Measurements from ENCODE around the gene EOGT.

Gene EOGT

DNA sequence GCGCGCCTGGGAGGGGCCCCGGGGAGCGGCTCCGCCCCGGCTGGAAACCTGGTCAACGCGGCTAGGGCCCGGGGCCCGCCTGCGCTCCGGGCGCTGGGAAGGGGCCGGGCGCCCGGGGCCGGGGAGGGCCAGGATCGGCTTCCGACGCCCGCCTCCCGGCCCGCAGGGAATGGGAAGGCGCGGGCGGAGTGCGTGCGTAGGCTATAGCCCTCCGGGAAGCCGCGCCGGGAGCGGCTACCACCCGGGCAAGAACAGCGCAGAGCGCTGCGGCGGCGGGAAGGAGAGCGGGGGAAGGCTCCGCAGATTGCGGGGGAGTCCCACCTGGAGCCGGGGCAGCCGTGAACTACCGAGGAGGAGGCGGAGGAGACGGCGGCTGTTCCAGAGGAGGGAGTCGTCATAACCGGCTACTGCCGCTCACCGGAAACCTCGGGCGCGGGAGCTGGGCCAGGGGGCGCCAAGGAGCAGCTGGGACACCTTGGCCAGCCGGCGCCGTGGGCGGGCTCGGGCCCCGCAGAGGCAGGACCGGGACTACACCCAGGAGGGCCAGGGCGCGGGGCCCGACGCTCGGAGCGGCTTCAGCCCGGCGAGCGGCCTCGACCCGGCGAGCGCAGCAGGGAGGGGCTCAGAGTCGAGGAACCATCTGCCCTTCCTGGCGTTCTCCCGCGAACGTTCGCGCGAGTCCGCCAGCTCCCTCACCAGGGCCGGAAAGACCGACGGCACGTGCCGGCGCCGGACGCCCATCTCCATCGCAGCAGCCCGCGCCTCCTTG is at the start of gene EOGT:
Gene EOGT (minus strand): TSS at position 432 of the 769 bp plus-strand sequence. CDS start 3,838 bp downstream, outside the sequence.
- DNase-seq (ENCODE audit: low read depth): peak; percentile 67

DNA sequence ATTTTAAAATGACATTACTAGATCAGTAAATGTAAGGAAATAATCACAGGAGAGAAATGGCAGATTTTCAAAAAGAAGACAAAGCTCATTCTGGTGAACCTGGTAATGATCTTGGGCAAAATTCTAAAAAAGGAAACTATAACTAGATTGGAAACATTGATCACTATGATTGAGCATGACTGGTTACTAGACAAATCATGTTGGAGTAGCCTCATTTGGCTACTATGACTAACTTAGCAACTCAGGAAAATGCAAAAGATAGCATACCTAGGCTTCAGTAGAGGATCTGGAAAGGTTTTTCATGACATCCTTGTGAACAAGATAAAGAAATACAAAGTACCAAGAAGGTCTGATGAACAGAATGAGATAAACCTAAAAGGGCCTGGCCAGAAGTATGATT is 46.2 kb upstream of the EOGT start:
- DNase-seq (ENCODE audit: low read depth): no peak

- no peak for DNase-seq (ENCODE audit: low read depth)
Measured at GRCh38 chr3:69058947-69059224, 45.4 kb upstream of the EOGT start.

- DNase-seq (ENCODE audit: low read depth): no peak
Measured at GRCh38 chr3:69058180-69058946, 44.9 kb upstream of the EOGT start.

DNA sequence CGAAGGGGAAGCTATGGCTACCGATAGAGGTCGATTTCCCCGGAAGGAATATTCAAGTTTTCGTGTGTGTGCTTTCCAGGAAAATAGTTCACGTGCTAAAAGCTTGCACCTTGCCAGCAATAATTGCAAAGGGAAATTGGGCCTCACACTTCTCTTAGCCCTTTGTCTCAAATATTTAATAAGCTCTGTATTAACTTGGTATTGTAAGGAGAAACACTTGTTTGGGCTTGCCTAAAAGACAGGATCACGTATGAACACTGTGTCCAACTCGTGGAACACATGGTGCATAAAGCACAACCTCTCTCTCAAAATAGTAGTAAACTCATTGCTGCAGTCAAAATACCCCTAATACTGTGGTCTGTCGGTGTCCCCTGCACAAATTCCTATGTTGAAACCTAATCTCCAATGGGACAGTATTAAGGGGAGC is 39.0 kb upstream of the EOGT start:
- DNase-seq (ENCODE audit: low read depth): no peak

GRCh38 chr3:69051756-69052471 is 38.4 kb upstream of the EOGT start, which contains the start of gene TMF1:
Gene TMF1 (minus strand): TSS chr3:69052333. CDS start chr3:69052086, 247 bp downstream.
- peak; percentile 91 for DNase-seq (ENCODE audit: low read depth)

DNA sequence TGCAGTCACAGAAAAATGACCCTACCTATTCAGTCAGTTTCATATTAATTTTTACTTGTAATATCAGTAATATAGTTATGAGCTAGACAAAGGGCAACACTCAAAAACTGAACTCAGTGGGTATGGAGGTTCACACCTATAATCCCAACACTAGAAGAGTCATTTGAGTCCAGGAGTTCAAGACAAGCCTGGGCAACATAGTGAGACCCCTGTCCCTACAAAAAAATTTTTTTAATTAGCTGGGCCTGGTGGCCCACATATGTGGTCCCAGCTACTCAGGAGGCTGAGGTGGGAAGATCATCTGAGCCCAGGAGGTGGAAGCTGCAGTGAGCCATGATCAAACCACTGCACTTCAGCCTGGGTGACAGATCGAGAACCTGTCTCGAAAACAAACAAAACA is 35.5 kb upstream of the EOGT start:
- no peak for DNase-seq (ENCODE audit: low read depth)

DNA sequence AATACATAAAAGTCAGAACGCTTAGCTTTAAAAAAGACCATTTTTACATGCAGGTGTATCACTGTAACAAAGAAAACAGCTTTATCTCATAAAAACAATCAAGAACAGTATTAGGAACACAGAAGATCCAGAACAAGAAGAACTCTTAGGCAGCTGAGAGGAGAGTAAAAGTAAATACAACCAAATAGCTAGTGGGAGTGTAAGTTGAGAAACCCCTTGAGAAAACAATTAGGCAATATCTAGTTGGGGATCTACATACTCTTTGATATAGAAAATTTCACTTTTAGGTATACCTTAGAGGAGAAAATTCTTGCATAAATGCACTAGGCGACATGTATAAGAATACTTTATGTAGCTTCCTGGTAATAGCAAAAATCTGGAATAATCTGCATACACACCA is 31.1 kb upstream of the EOGT start:
- no peak for DNase-seq (ENCODE audit: low read depth)

GRCh38 chr3:69033470-69033869 is 20.0 kb upstream of the EOGT start:
- DNase-seq (ENCODE audit: low read depth): no peak

DNA sequence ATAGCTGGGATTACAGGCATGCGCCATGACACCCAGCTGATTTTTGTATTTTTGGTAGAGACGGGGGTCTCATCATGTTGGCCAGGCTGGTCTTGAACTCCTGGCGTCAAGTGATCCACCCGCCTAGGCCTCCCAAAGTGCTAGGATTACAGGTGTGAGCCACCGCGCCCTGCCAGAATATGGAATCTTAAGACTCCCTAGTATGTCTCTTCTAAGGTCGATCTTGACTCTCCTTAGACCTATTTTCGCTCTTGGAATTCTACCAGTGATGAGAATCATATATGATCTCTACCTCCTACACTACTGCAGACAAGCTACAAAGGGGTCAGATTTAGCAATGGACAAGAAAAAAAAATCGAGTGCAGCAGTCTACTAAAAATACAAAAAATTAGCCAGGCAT is 19.3 kb upstream of the EOGT start:
- DNase-seq (ENCODE audit: low read depth): no peak

GRCh38 chr3:69032142-69032541 is 18.7 kb upstream of the EOGT start:
- no peak for DNase-seq (ENCODE audit: low read depth)

DNA sequence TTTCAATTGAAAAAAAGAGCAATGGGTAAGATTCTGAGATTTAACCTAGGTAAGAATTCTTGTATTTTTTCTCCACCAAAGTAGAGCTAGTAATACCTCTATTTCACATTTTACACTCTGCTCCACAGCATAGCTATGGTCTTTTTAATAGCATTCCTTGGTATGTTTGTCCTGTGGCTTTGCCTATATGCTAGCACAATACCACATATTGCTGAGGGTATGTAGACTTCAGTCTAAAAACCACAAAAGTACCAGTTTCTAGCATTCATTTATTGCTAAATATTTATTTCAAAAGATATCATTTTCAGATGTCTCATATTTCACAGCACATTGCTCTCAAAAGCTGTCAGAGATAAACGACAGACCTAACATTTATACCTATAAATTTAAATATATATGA is 18.2 kb upstream of the EOGT start:
- DNase-seq (ENCODE audit: low read depth): no peak

DNA sequence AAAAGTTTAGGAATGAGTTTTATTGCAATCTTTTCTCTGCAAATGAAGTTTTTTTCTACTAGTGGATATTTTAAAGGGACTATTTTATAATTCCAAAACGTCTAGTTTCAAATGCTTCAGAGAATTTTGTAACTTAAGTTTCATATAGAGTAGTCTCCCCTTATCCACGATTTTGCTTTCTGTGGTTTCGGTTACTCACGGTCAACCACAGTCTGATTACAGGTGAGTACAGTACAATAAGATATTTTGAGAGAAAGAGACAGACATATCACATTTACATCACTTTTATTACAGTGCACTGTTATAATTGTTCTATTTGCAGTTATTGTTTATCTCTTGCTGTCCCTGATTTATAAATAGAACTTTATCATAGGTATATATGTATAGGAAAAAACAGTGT is 7.4 kb upstream of the EOGT start:
- DNase-seq (ENCODE audit: low read depth): no peak

DNA sequence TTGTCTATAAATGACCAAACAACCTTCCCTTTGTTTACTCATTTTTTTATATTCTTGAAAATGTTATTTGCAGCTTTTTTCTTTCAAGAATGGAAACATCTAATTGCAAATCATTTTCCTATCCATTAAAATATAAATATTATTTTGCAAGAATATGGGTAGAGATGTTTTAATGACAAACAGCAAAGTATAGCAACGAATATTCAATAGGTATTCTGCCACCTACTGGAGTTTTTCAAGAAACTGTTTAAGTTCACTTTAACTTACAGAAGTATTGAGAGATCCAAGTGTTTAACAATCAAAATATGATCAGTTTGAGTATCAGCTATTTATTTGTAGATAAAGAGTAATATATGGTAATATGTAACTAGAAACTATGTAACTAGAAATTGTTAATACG is 6.9 kb upstream of the EOGT start:
- DNase-seq (ENCODE audit: low read depth): no peak

DNA sequence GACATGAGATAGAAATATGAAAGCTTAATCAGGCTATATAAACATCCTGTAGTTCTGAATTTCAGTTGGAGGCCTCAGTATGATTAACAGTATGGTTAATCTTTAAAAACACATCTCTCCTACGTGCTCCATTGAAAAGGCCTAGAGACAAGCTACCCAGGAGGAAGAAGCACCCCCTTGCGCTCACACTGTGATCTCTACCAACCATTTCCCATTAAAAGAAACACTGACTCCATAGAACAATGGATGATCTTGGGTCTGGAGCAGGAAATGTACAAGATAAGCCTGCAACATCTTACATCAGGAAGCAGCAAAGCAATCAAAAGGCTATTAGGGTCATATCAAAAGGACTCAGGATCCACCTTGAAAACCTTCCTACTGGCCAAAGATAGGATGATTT is 3.4 kb upstream of the EOGT start:
- DNase-seq (ENCODE audit: low read depth): no peak

DNA sequence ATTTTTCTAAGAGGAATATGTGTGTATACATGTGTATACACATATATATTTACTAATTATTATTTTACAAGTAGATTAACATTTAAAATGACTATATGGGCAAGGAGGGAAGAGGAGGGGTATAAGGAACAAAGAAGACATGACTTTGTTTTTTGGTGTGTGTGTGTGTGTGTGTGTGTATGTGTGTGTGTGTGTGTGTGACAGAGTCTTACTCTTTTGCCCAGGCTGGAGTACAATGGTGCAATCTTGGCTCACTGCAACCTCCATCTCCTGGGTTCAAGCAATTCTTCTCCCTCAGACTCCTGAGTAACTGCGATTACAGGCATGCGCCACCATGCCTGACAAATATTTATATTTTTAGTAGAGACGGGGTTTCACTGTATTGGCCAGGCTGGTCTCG is 2.6 kb upstream of the EOGT start:
- DNase-seq (ENCODE audit: low read depth): no peak

DNA sequence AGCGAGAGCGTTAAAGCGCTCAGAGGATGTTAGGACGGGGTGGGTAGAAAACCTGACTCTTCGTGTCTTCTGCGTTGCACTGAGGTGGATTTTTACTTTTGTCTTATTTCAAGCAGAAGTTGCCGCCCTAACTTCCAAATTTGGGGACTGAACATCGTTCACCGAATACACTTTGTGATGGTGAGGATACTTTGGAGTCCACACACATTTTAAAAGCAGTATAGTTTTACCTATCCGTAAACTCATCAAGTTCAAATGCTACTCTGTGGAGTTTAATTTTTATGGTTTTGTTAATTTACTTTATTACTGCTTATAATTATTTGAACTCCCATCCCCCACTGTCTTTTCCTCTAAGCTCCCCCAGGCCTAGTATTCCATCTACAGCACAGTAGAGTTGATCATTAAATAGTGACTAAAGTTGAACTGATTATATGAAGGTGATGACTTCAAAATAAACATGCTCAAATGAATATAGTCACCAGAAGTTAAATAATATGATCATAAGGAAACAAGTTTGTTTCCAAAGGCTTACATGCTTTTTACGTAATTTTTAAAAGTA is 617 bp upstream of the EOGT start:
- DNase-seq (ENCODE audit: low read depth): no peak

DNA sequence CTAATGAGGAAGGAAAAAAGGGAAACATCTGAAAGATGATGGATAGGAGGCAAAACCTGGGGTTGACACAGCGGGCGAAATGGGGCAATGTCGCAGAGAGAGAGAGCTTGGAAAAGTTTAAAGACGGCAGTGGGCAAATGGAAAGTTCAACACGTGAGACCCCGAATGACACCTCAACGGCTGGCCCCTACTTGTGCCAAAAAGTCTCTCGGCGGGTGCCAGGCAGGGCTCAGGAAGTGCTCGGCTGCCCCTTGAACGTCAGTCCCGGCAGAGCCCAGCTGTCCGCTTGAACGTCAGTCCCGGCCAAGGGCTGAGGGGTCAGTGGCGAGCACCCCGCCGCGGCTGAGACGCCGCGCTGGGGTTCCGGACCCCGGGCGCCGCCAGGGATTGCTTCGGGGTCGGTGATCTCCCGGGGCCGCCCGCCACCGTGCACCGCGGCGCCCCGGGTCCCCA is 658 bp downstream of the EOGT start:
- no peak for DNase-seq (ENCODE audit: low read depth)

DNA sequence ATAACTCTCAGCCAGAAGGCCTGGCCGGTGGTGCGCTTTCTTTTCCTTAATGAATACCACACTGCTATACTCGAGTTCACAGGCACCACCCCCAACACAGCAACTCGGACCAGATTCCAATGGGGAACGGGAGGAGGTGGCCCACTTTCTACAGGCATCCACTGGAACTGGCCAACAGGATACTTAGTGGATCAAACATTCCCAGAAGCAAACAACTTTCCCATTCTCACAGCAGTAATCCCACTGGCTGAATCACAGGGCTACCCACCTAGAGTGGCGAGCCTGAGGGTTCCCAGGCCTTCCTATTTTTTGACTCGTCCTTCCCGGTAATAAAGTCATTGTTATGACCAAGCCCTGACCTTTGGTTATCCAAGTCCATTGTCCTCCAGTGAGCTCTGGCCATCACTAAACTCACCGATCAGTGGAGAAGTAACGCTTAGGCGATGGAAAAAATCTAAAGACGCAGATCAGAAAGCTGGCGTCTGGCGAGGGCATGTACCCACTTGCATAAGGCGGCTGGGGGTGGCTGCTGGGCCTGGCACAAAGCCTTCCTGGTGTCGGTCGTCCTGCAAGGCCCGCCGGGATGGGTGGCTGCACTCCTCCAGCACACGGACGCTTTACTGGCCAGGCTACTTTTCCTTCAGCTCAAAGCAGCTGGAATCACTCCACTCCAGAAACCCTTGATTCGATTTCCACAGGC is 1.2 kb downstream of the EOGT start:
- DNase-seq (ENCODE audit: low read depth): no peak

DNA sequence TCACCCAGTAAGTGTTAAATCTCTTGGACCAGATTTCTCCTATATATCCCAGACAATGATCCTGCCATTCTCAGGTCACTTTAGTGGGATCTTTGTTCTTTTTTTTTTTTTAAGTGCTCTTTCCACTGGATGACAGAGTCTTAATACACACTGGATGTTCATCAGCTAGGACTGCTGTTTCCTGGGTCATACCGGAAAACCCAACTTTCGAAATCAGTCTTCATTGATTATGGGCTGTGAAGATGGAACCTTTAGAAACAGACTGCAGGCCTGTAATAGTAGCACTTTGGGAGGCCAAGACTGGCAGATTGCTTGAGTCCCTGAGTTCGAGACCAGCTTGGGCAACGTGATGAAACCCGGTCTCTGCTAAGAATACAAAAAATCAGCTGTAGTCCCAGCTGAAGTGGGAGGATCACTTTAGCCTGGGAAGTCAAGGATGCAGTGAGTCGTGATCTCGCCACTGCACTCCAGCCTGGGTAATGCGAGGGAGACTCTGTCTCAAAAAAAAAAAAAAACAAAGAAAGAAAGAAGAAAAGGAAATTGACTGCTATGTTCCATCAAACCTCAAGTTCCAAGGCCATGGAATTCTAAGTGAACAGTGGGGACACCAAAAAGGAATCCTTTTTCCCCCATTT is 2.3 kb downstream of the EOGT start:
- no peak for DNase-seq (ENCODE audit: low read depth)
